ENCODE results near the gene CBR1. TPM values are rescaled to one million over a fixed set of nuclear protein-coding genes. Genes with fewer than 3 reads are reported as not detected.

CBR1 gene
- total RNA-seq, 1 donor from 2014 or later: 111 TPM

DNA sequence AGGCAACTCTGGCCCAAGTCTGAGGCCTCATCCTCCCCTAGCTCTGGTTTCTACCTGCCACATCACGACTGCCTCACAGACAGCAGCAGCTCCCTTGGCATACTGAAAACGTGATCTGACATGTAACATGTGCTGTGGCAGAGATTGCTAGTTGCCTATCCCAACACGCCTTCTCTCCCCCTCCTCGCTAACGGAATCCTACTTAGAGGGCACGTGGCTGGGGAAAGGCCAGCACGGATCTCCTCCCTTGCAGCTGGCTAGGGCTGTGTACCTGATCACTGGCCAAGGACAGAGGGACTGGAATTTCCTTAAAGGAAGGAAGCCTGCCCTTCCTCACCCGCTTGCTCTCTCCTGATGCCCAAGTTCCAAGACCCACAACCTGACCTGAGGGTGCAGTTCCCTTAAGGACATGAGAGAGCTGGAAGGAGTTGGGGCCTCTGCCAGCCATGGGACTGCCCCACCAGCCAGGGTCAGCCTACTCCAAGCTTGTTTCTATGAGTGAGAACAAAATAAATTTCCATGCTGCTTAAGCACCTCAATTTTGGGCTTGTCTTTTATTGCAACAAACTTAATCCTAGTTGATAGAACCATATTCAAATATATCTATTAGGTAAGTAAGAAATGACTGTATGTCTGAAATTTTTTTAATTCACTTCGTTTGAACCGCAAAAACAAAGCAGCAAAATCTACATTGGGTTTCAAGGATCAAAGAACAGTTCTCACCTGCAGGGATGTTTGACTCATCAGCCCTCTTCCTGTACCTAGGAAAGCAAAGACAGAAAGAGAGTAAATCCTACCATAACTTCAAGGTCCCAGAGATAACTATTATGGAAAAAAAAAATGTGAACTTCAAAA, 16.7 kb upstream of the CBR1 start:
- Histone ChIP-seq H3K27me3 (ENCODE audit: control insufficient read depth, insufficient read depth, low read length) (no peaks in the 10 kb centered on the region), H3K4me3 (ENCODE audit: low read depth, low read length) (no peak overlapping the region), H3K36me3 (ENCODE audit: control insufficient read depth, insufficient read depth, low read length) (peaks cover 34% of the 10 kb centered on the region)
- no peak for FAIRE-seq
- no peak for TF ChIP-seq CTCF (IDR thresholded peaks at IDR 0.05; ENCODE audit: insufficient read depth, low read length, severe bottlenecking)
- peak; percentile 36 for DNase-seq (ENCODE audit: low read depth)

GRCh38 chr21:36053715-36054062, 16.1 kb upstream of the CBR1 start:
- DNase-seq (ENCODE audit: low read depth) (no peak), FAIRE-seq (no peak)
- Histone ChIP-seq H3K36me3 (ENCODE audit: control insufficient read depth, insufficient read depth, low read length) (peaks cover 31% of the 10 kb centered on the region), H3K4me3 (ENCODE audit: low read depth, low read length) (no peak overlapping the region), H3K27me3 (ENCODE audit: control insufficient read depth, insufficient read depth, low read length) (no peaks in the 10 kb centered on the region)
- no peak for TF ChIP-seq CTCF (IDR thresholded peaks at IDR 0.05; ENCODE audit: insufficient read depth, low read length, severe bottlenecking)

DNA sequence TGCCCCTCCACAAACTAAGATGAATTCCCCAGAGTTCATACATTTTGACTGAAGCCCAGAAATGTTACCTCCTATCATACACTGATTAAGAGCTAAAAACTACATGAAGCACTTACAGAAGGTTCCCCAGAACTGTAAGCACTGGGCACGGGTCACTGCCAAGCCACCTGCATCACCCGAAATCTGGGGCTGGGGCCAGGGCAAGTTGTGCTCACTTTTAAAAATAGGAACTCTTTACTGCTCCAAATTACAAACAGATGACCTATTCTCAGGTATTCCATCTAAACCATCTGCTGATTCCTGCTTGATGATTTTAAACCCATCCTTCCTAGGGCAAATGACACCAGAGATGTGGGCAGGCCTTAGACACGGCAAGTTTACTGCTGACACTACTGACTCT, 14.3 kb upstream of the CBR1 start:
- TF ChIP-seq CTCF (IDR thresholded peaks at IDR 0.05; ENCODE audit: insufficient read depth, low read length, severe bottlenecking): no peak
- Histone ChIP-seq H3K4me3 (ENCODE audit: low read depth, low read length) (no peak overlapping the region), H3K27me3 (ENCODE audit: control insufficient read depth, insufficient read depth, low read length) (no peaks in the 10 kb centered on the region), H3K36me3 (ENCODE audit: control insufficient read depth, insufficient read depth, low read length) (peaks cover 29% of the 10 kb centered on the region)
- no peak for DNase-seq (ENCODE audit: low read depth)
- no peak for FAIRE-seq

- peak overlapping the region; percentile 98 for H3K4me3 ChIP-seq (ENCODE audit: low read depth, low read length)
- TF ChIP-seq CTCF (IDR thresholded peaks at IDR 0.05; ENCODE audit: insufficient read depth, low read length, severe bottlenecking): no peak
- DNase-seq (ENCODE audit: low read depth) (no peak), FAIRE-seq (no peak)
- H3K36me3 ChIP-seq (ENCODE audit: control insufficient read depth, insufficient read depth, low read length): peaks cover 13% of the 10 kb centered on the region
- H3K27me3 ChIP-seq (ENCODE audit: control insufficient read depth, insufficient read depth, low read length): no peaks in the 10 kb centered on the region
These were observed 10.0 kb upstream of the CBR1 start for GRCh38 chr21:36059823-36060158.

GRCh38 chr21:36060159-36060921, 9.5 kb upstream of the CBR1 start, which contains the start of gene SETD4:
Gene SETD4 (minus strand): TSS chr21:36060526. CDS start chr21:36058888, 1,638 bp downstream.
- DNase-seq (ENCODE audit: low read depth) (peak; percentile 87), FAIRE-seq (no peak)
- H3K36me3 ChIP-seq (ENCODE audit: control insufficient read depth, insufficient read depth, low read length): peaks cover 12% of the 10 kb centered on the region
- no peak for TF ChIP-seq CTCF (IDR thresholded peaks at IDR 0.05; ENCODE audit: insufficient read depth, low read length, severe bottlenecking)
- H3K27me3 ChIP-seq (ENCODE audit: control insufficient read depth, insufficient read depth, low read length): no peaks in the 10 kb centered on the region
- H3K4me3 ChIP-seq (ENCODE audit: low read depth, low read length): peak within 1 kb of the TSS; percentile 98

All from bronchial epithelial cell (primary cell).